B cell (primary cell): ENCODE measurements around the gene PPP1R12A. TPM values are rescaled to one million over a fixed set of nuclear protein-coding genes. Genes with fewer than 3 reads are reported as not detected.

ENCODE experiments used
- ATAC-seq: fragments of 200-7000 bp; cut with Tn5 transposase; one replicate; pipeline ENCODE4 v1.10.0; 2021; ENCODE audit warnings: low read depth, mild to moderate bottlenecking, moderate number of reproducible peaks, moderate library complexity
- CTCF ChIA-PET: fragments of 350-600 bp; sonication (Branson Sonifier 250); formaldehyde crosslinking; loops from one replicate; lab custom pipeline; 2021; ENCODE audit warnings: antibody characterized with exemption, inconsistent platforms; lab: Charles Lee
- POLR2A ChIA-PET: fragments of 350-600 bp; sonication (Branson Sonifier 250); formaldehyde crosslinking; loops from one replicate; lab custom pipeline; 2021; ENCODE audit warnings: antibody characterized with exemption; lab: Charles Lee
- DNase-seq: peaks from one replicate; pipeline ENCODE4 v3.0.0; 2013
- H2AFZ ChIP-seq: 2 replicates; pipeline ENCODE4 v1.6.1; 2012; ENCODE audit warnings: mild to moderate bottlenecking, low read depth, low read length; ENCODE audit not compliant: insufficient read depth, poor library complexity, severe bottlenecking
- H3K27ac ChIP-seq, 2 donors: 1 replicate in 1 of 2; 2 replicates in 1 of 2; pipeline ENCODE4 v1.5.1; 2012 to 2013; ENCODE audit warnings: low read length in 2 of 2, mild to moderate bottlenecking in 2 of 2, moderate library complexity in 1 of 2
- H3K27me3 ChIP-seq, 4 experiments: fragments of 200-600 bp in 1 of 4; sonication (generic) in 1 of 4; replicated peaks in 1 of 4; 1 replicate in 2 of 4; 2 replicates in 2 of 4; pipeline versions ENCODE4 v1.6.1 to v1.7.0; 2013 to 2016; ENCODE audit warnings: low read length in 3 of 4, mild to moderate bottlenecking in 2 of 4, mixed read lengths in 1 of 4, moderate library complexity in 1 of 4; ENCODE audit not compliant: insufficient read depth in 4 of 4, control insufficient read depth in 3 of 4; ENCODE audit errors: control extremely low read depth in 1 of 4
- H3K36me3 ChIP-seq, 2 experiments: replicated peaks in 1 of 2; 1 replicate in 1 of 2; 2 replicates in 1 of 2; pipeline versions ENCODE4 v1.6.1 to v1.7.1; 2013; ENCODE audit warnings: low read length in 1 of 2; ENCODE audit not compliant: insufficient read depth in 2 of 2, control insufficient read depth in 1 of 2; ENCODE audit errors: control extremely low read depth in 1 of 2, extremely low read depth in 1 of 2
- H3K4me1 ChIP-seq, 2 donors: fragments of 200-600 bp in 1 of 2; sonication (generic) in 1 of 2; 1 replicate in 1 of 2; 2 replicates in 1 of 2; pipeline versions ENCODE4 v1.5.1 to v1.6.1; 2013 to 2017; ENCODE audit warnings: low read length in 2 of 2; ENCODE audit not compliant: control insufficient read depth in 2 of 2, insufficient read depth in 2 of 2
- H3K4me2 ChIP-seq: replicated peaks from 2 replicates; pipeline ENCODE3; 2012; ENCODE audit warnings: mild to moderate bottlenecking, low read depth, low read length; ENCODE audit not compliant: poor library complexity, severe bottlenecking
- H3K4me3 ChIP-seq, 5 experiments: fragments of 200-600 bp in 1 of 5; sonication (generic) in 1 of 5; 1 replicate in 3 of 5; 2 replicates in 2 of 5; pipeline versions ENCODE4 v1.5.1 to v1.7.0; 2011 to 2016; ENCODE audit warnings: low read length in 4 of 5, mild to moderate bottlenecking in 4 of 5, low read depth in 2 of 5, control low read depth in 1 of 5, moderate library complexity in 1 of 5; ENCODE audit not compliant: insufficient read depth in 1 of 5; ENCODE audit errors: control extremely low read depth in 1 of 5, extremely low read depth in 1 of 5
- H3K79me2 ChIP-seq: fragments of 200-600 bp; sonication (generic); one replicate; pipeline ENCODE4 v1.6.0; 2016; ENCODE audit warnings: low read length; ENCODE audit not compliant: control insufficient read depth, insufficient read depth
- H3K9ac ChIP-seq: fragments of 200-600 bp; sonication (generic); 2 replicates; pipeline ENCODE4 v1.6.1; 2017; ENCODE audit warnings: mild to moderate bottlenecking, low read length, moderate library complexity
- H3K9me3 ChIP-seq, 3 donors: one replicate each; pipeline versions ENCODE4 v1.6.1 to v1.7.1; 2013; ENCODE audit warnings: low read length in 2 of 3; ENCODE audit not compliant: control insufficient read depth in 2 of 3, insufficient read depth in 1 of 3; ENCODE audit errors: control extremely low read depth in 1 of 3
- H4K20me1 ChIP-seq: 2 replicates; pipeline ENCODE4 v1.6.0; 2012; ENCODE audit warnings: mild to moderate bottlenecking, low read length; ENCODE audit not compliant: insufficient read depth, control insufficient read depth, poor library complexity, severe bottlenecking
- H3K27ac Mint-ChIP-seq: one replicate; pipeline ENCODE4 v1.8.0; 2021; ENCODE audit warnings: mixed read lengths
- H3K27me3 Mint-ChIP-seq: one replicate; pipeline ENCODE4 v1.8.0; 2021; ENCODE audit warnings: mixed read lengths
- H3K4me1 Mint-ChIP-seq: one replicate; pipeline ENCODE4 v1.8.0; 2021; ENCODE audit warnings: mixed read lengths
- H3K4me3 Mint-ChIP-seq: one replicate; pipeline ENCODE4 v1.8.0; 2021; ENCODE audit warnings: mixed read lengths
- H3K9me3 Mint-ChIP-seq: one replicate; pipeline ENCODE4 v1.8.0; 2022; ENCODE audit warnings: mixed read lengths; ENCODE audit not compliant: insufficient read depth
- EZH2 ChIP-seq: IDR thresholded peaks from 2 replicates; pipeline ENCODE4 v1.6.1; 2012; ENCODE audit warnings: borderline replicate concordance, low read depth, mild to moderate bottlenecking, moderate library complexity, low read length; ENCODE audit not compliant: insufficient read depth, poor library complexity, severe bottlenecking
- WGBS: methylation state at CpG from one replicate; pipeline ENCODE4 v1.1.5; 2013; ENCODE audit warnings: missing lambda C conversion rate; ENCODE audit not compliant: insufficient coverage; 5-methylcytosine and 5-hydroxymethylcytosine counted together
- intact Hi-C: fragments of 100-400 bp; cut with micrococcal nuclease; formaldehyde crosslinking; loops from one replicate; pipeline ENCODE4 v1.10.0; 2022
- polyA plus RNA-seq: library from polyadenylated mRNA; depleted of rRNA; stranded (reverse); fragments of >200 nt; gene quantifications from 2 replicates; pipeline ENCODE4 v1.2.3, GENCODE V29; 2012
- total RNA-seq, 2 donors: library from RNA; stranded (reverse); fragments of 120-200 nt in 1 of 2; gene quantifications; 1 replicate in 1 of 2; 2 replicates in 1 of 2; pipeline versions ENCODE4 v1.2.3 to v1.2.4, GENCODE V29; 2013 to 2022
- TF ChIP-seq, protein P1 (sequence below): fragments of 200-600 bp; IDR thresholded peaks from one replicate; pipeline ENCODE4 v1.8.0; 2022; ENCODE audit warnings: antibody characterized with exemption, mild to moderate bottlenecking

PPP1R12A gene
- total and polyA plus RNA-seq, 2 donors (not counting 1 experiment from before 2014, with no cell fraction given) = 18.3 to 110 TPM

DNA sequence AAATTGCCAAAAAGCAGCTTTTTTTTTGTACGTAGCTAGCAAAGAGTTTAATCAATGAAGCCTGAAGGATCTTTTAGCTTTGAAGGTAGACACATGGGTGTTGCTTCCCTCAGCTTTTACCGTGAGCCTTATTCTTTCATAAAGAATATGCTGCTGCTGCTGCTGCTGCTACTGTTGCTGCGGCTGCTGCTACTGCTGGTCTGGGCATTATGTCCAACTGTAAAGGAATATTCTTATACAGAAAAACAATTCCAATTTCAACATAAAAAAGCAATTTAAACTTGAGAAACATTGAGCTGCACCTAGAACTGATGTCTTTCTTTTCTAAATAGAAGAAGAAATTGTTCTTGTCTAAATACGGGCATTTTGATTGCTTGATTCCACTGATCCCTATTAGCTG is 38.9 kb upstream of the PPP1R12A start:
- DNase-seq (no peak), ATAC-seq (no peak)
- Mint-ChIP-seq H3K27me3 (peaks cover 10% of the 10 kb centered on the region), H3K4me1 (no peaks in the 10 kb centered on the region), H3K4me3 (no peak overlapping the region), H3K27ac (no peak overlapping the region), H3K9me3 (no peaks in the 10 kb centered on the region)
- Histone ChIP-seq H3K27ac (no peak overlapping the region), H3K4me1 (no peaks in the 10 kb centered on the region), H3K36me3 (no peaks in the 10 kb centered on the region), H3K9me3 (no peaks in the 10 kb centered on the region), H3K27me3 (no peaks in the 10 kb centered on the region), H2AFZ (no peak overlapping the region), H3K4me3 (no peak overlapping the region), H3K9ac (no peak overlapping the region), H4K20me1 (no peaks in the 10 kb centered on the region), H3K4me2 (no peak overlapping the region), H3K79me2 (no peaks in the 10 kb centered on the region)
- ChIA-PET POLR2A (no interaction called here), CTCF (interaction anchor here (0.5 to 0.8 kb wide), 2 partner anchors 12 to 29 kb away, joined by 3 to 6 read pairs; no protein-coding TSS in a partner anchor)
- 83% methylated on average over 1 of the region's 4 CpGs for WGBS
- intact Hi-C loops = loop anchor here (2.0 kb wide), 1 partner anchor 23 kb away; no protein-coding TSS in a partner anchor
- TF ChIP-seq, protein P1, sequence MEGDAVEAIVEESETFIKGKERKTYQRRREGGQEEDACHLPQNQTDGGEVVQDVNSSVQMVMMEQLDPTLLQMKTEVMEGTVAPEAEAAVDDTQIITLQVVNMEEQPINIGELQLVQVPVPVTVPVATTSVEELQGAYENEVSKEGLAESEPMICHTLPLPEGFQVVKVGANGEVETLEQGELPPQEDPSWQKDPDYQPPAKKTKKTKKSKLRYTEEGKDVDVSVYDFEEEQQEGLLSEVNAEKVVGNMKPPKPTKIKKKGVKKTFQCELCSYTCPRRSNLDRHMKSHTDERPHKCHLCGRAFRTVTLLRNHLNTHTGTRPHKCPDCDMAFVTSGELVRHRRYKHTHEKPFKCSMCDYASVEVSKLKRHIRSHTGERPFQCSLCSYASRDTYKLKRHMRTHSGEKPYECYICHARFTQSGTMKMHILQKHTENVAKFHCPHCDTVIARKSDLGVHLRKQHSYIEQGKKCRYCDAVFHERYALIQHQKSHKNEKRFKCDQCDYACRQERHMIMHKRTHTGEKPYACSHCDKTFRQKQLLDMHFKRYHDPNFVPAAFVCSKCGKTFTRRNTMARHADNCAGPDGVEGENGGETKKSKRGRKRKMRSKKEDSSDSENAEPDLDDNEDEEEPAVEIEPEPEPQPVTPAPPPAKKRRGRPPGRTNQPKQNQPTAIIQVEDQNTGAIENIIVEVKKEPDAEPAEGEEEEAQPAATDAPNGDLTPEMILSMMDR = no peak
- no peak for TF ChIP-seq EZH2

DNA sequence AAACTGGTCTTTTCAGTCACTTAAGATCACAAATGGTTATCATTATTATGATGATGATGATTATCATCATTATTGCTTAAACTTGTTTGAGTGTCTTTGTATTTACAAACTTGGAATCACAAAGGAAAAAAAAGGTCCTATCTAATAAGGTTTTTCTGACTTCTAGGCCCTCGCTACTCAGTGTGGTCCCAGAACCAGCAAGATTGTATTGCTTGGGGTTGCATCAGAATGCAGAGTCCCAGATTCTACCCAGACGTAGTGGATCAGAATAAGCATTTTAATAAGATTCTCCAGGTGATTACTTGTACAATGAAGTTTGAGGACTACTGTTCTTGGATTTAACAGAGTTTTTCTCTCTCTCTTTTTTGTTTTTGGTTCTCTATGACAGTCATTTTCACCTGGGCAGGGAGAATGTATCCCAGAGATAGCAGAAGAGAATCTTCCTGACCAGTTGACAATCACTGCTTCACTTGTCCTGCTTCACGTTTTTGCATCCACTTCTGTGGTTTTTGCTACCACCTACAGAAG is 29.3 kb upstream of the PPP1R12A start:
- H3K4me1 ChIP-seq = peaks cover 4 to 6% of the 10 kb centered on the region in 2 donors
- peaks cover 0 to 4% (median 0%) of the 10 kb centered on the region in 4 experiments for H3K27me3 ChIP-seq
- ChIA-PET POLR2A (no interaction called here), CTCF (no interaction called here)
- no peaks in the 10 kb centered on the region for H3K9me3 ChIP-seq
- Mint-ChIP-seq H3K4me1 (peaks cover 5% of the 10 kb centered on the region), H3K27me3 (peaks cover 17% of the 10 kb centered on the region), H3K27ac (no peak overlapping the region), H3K4me3 (no peak overlapping the region), H3K9me3 (no peaks in the 10 kb centered on the region)
- H4K20me1 ChIP-seq = no peaks in the 10 kb centered on the region
- no peaks in the 10 kb centered on the region for H3K36me3 ChIP-seq
- H2AFZ ChIP-seq = no peak overlapping the region
- intact Hi-C loops = no loop called here
- no peaks in the 10 kb centered on the region for H3K79me2 ChIP-seq
- WGBS = 88% methylated on average over 3 of the region's 3 CpGs
- DNase-seq (no peak), ATAC-seq (no peak)
- no peak overlapping the region for H3K4me2 ChIP-seq
- no peak overlapping the region for H3K4me3 ChIP-seq
- no peak overlapping the region for H3K27ac ChIP-seq
- TF ChIP-seq EZH2 = no peak
- TF ChIP-seq, protein P1 = no peak
- no peak overlapping the region for H3K9ac ChIP-seq
